ENCODE measurements around the gene CASQ2. TPM values are rescaled to one million over a fixed set of nuclear protein-coding genes. Genes with fewer than 3 reads are reported as not detected.

CASQ2 gene
- total and polyA plus RNA-seq, 10 of the 15 experiments (the other 5 are each of a cell fraction or from before 2014, with no cell fraction given), result not detected

DNA sequence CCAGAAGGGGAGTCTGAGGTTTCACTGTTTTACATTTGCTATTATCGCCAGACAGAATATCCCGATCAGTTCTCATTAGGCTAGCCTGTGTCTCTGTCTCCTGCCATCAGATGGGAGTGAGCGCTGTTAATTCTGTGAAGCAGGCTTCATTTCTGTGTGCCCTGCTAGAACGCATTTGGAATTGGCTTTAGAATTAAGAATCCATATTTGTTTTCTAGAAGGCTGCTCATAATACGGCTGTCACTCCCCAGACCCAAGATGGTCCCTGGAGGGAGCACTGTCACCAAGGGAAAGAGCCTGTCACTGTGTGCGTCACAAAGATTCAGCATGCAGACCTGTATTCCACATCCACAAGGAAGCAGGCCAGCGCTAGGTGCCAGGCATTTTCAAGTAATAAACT, 49.2 kb downstream of the CASQ2 start:
- 66% methylated on average over 7 of the region's 7 CpGs for WGBS (ENCODE audit: insufficient coverage, insufficient replicate concordance, low lambda C conversion rate, missing lambda C conversion rate)
- H3K27me3 ChIP-seq (replicated peaks in 1 of 2; ENCODE audit: control insufficient read depth in 2 of 2, insufficient read depth in 2 of 2, low read length in 1 of 2), result no peaks in the 10 kb centered on the region; a peak in 1 of 4 replicates
- no peak overlapping the region for H2AFZ ChIP-seq (ENCODE audit: control insufficient read depth, low read depth, low read length)
- ChIA-PET POLR2A (no interaction called here), RAD21 (ENCODE audit: unreplicated experiment) (interaction anchor here (1.4 kb wide), 1 partner anchor 46 kb away, joined by 4 read pairs; no protein-coding TSS in a partner anchor), CTCF (interaction anchor here (2.4 to 9.1 kb wide), 3 partner anchors 8 to 51 kb away, joined by 6 to 72 read pairs (median 33); partner anchors contain the start of gene CASQ2), SMC1A (ENCODE audit: uncharacterized antibody, unreplicated experiment) (no interaction called here)
- H4K20me1 ChIP-seq (ENCODE audit: control insufficient read depth, insufficient read depth), result no peaks in the 10 kb centered on the region
- FAIRE-seq, result no peak
- BruUV-seq (replicated peaks), result no TSS peak
- H3K4me1 ChIP-seq (ENCODE audit: control insufficient read depth, insufficient read depth, low read length), result no peaks in the 10 kb centered on the region
- no peak overlapping the region for H3K9ac ChIP-seq (ENCODE audit: control insufficient read depth, insufficient read depth, low read length)
- no peaks in the 10 kb centered on the region for H3K36me3 ChIP-seq (ENCODE audit: control insufficient read depth in 2 of 2, insufficient read depth in 2 of 2, low read length in 1 of 2)
- TF ChIP-seq BCL11A (IDR thresholded peaks at IDR 0.05; ENCODE audit: low read depth, low read length) (no peak), KAT2A (conservative IDR thresholded peaks at IDR 0.05; ENCODE audit: control insufficient read depth, low read depth, low read length) (no peak), TCF12 (IDR thresholded peaks at IDR 0.05; ENCODE audit: low read depth, low read length) (no peak), EP300 (IDR thresholded peaks at IDR 0.05; ENCODE audit: borderline replicate concordance in 1 of 2, control insufficient read depth in 1 of 2, low read depth in 2 of 2, low read length in 2 of 2) (no peak)
- TF ChIP-seq, protein P1, sequence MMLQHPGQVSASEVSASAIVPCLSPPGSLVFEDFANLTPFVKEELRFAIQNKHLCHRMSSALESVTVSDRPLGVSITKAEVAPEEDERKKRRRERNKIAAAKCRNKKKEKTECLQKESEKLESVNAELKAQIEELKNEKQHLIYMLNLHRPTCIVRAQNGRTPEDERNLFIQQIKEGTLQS (IDR thresholded peaks at IDR 0.05; ENCODE audit: borderline replicate concordance, extremely low read depth, low read depth, low read length), result no peak
- intact Hi-C loops (cut with micrococcal nuclease; ENCODE audit: unreplicated experiment) (loop anchor here (5.0 kb wide), 1 partner anchor 263 kb away; no protein-coding TSS in a partner anchor), in situ Hi-C loops (cut with MboI) (loop anchor here (5.0 kb wide), 1 partner anchor 53 kb away; no protein-coding TSS in a partner anchor)
- H3K27ac ChIP-seq (ENCODE audit: control insufficient read depth, insufficient read depth), result no peak overlapping the region
- no peak overlapping the region for H3K4me3 ChIP-seq
- H3K9me3 ChIP-seq (replicated peaks; ENCODE audit: control insufficient read depth, insufficient read depth, low read length), result no peaks in the 10 kb centered on the region
- H3K79me2 ChIP-seq (ENCODE audit: control insufficient read depth, insufficient read depth, low read length), result no peaks in the 10 kb centered on the region
- H3K4me2 ChIP-seq (ENCODE audit: control insufficient read depth, insufficient read depth), result no peak overlapping the region
- DNase-seq (ENCODE audit: low read depth, low spot score), result no peak
- no peak for ATAC-seq
